Neutrophil (primary cell): Measurements from ENCODE around the gene GPR83.

ENCODE experiments used
- H3K27ac ChIP-seq: fragments of 200-600 bp; sonication (generic); 2 replicates; pipeline ENCODE4 v1.5.1; 2016; ENCODE audit warnings: mild to moderate bottlenecking, moderate library complexity
- H3K27me3 ChIP-seq: fragments of 200-600 bp; sonication (generic); 2 replicates; pipeline ENCODE4 v1.6.0; 2016; ENCODE audit warnings: mild to moderate bottlenecking
- H3K36me3 ChIP-seq: fragments of 200-600 bp; sonication (generic); 2 replicates; pipeline ENCODE4 v1.5.1; 2017
- H3K4me1 ChIP-seq, 2 experiments: fragments of 200-600 bp in 1 of 2; sonication (generic) in 1 of 2; 1 replicate in 1 of 2; 2 replicates in 1 of 2; pipeline versions ENCODE4 v1.5.1 to v1.6.1; 2013 to 2016; ENCODE audit warnings: low read depth in 1 of 2, low read length in 1 of 2, mild to moderate bottlenecking in 1 of 2, moderate library complexity in 1 of 2; ENCODE audit not compliant: control insufficient read depth in 1 of 2, insufficient read depth in 1 of 2
- H3K4me3 ChIP-seq, 2 experiments: fragments of 200-600 bp in 1 of 2; sonication (generic) in 1 of 2; 1 replicate in 1 of 2; 2 replicates in 1 of 2; pipeline ENCODE4 v1.5.1; 2013 to 2016; ENCODE audit warnings: low read depth in 1 of 2, low read length in 1 of 2, mild to moderate bottlenecking in 1 of 2, moderate library complexity in 1 of 2
- H3K9me3 ChIP-seq: fragments of 200-600 bp; sonication (generic); 2 replicates; pipeline ENCODE4 v1.5.1; 2016
- TF ChIP-seq, protein P1 (sequence below): fragments of 200-600 bp; sonication (generic); IDR thresholded peaks from 2 replicates; pipeline ENCODE4 v1.5.1; 2016; ENCODE audit warnings: antibody characterized with exemption

GPR83 gene

DNA sequence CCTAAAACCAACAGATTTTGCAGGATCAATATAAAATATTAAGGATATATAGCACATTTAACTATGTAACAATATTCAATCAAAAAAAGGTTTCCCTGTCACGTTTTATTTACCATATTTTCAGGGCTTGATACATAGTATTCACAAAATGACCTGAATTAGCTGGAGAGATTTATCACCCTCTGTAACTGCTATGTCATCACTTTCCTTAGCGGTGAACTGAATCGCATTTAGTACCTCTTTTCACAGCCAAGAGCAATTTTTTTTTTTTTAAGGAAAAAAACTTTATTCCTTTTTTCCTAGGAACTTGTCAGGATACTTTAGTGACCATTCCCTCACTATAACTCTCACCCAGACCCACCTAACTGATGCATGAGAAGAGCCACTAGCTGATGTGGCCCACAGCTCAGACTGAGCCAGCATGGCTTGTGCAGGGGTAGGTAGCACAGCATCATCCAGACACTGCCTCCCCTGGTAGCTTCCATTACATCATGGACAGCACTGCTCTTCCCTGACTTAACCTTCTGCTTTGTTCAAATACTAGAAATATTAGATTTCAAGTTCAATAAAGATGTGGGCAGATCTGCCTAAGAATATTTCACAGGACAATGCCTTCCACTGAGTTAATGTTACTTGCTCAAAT lies 17.0 kb upstream of the GPR83 start:
- Histone ChIP-seq H3K4me3 (no peak overlapping the region), H3K27me3 (no peaks in the 10 kb centered on the region), H3K4me1 (no peaks in the 10 kb centered on the region), H3K27ac (no peak overlapping the region), H3K9me3 (no peaks in the 10 kb centered on the region), H3K36me3 (peaks cover 39% of the 10 kb centered on the region)
- TF ChIP-seq, protein P1, sequence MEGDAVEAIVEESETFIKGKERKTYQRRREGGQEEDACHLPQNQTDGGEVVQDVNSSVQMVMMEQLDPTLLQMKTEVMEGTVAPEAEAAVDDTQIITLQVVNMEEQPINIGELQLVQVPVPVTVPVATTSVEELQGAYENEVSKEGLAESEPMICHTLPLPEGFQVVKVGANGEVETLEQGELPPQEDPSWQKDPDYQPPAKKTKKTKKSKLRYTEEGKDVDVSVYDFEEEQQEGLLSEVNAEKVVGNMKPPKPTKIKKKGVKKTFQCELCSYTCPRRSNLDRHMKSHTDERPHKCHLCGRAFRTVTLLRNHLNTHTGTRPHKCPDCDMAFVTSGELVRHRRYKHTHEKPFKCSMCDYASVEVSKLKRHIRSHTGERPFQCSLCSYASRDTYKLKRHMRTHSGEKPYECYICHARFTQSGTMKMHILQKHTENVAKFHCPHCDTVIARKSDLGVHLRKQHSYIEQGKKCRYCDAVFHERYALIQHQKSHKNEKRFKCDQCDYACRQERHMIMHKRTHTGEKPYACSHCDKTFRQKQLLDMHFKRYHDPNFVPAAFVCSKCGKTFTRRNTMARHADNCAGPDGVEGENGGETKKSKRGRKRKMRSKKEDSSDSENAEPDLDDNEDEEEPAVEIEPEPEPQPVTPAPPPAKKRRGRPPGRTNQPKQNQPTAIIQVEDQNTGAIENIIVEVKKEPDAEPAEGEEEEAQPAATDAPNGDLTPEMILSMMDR: no peak

DNA sequence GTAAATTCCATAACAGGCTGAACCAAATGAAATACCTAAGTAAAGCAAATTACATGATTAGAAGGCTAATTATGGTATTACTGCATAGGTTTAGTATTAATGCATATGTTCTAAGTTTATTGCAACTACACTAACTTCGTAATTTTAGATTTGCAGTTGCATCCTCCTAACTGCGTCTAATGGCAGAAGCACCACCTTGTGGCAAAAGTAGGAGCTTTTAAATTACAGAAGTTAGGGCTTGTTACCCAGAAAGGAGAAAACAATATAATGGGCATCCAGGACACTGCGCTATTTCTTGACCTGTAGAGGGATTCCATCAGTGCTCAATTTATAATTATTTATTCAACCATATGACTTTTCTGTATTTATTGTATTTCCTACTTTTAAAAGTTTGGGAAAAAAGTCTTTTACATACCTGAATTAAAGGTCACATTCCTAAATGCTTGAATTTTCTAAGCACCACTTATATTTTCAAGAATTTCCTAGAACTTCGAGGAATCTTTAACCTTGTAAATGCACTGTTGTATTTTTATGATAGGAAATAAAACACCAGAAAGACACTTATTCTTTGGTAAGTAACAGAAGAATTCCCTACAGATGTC lies 16.3 kb upstream of the GPR83 start:
- Histone ChIP-seq H3K27ac (no peak overlapping the region), H3K27me3 (no peaks in the 10 kb centered on the region), H3K9me3 (no peaks in the 10 kb centered on the region), H3K36me3 (peaks cover 38% of the 10 kb centered on the region), H3K4me1 (no peaks in the 10 kb centered on the region), H3K4me3 (no peak overlapping the region)
- TF ChIP-seq, protein P1: no peak

DNA sequence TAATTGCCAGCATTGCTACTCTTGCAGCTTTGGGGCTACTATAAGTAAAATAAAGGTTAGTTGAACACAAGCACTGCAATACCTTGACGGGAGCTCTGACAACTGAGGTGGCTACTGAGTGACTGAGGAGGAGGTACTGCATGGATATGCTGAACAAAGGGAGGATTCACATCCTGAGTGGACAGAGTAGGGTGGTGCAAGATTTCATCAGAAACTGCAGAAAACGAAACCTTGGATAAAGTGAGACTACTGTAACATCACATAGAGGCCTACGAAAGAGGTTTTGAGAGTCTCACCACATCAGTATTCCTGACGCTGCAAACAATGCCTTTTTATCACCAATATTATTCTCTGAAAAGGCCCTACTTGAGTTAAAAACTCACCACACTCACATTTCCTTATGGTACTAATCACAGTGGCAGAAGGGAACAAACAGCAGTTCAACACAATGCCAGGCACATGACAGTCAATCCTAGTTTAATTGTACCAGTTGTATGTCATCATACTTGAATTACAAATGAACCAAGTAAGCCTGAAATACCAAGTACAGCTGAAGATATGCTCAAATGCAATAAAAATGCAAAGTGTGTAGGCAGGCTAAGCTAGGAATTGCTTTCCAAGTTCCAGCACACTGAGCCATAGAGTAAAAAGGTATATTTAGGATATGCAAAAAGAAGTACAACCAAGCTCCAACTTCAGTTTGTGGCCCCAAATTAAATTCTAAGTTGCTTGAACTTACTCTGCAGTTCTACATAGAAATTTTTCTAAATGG lies 4.0 kb upstream of the GPR83 start:
- Histone ChIP-seq H3K27ac (no peak overlapping the region), H3K27me3 (peaks cover 35% of the 10 kb centered on the region), H3K36me3 (no peaks in the 10 kb centered on the region), H3K4me1 (no peaks in the 10 kb centered on the region), H3K9me3 (no peaks in the 10 kb centered on the region), H3K4me3 (no peak overlapping the region)
- TF ChIP-seq, protein P1: no peak

DNA sequence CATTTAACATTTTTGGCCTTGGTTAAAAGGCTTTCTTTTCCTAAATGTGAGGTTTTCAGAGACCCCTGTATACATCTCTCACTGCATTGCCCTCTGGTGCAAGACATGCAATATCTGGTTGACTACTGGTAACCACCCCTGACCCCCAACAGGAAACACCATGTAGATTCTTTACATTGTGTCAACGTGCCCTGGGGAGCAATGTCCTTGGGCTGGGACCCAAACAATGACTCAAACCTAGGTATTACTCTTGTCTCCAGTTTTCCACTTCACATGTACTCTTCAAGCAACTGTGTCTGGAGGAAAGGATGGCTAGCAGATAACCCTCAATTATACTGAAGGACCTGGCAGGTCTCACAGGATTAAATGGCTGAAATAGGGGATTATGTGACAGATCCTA lies 1.1 kb upstream of the GPR83 start:
- no peaks in the 10 kb centered on the region for H3K9me3 ChIP-seq
- no peak overlapping the region for H3K27ac ChIP-seq
- peaks cover 64% of the 10 kb centered on the region for H3K27me3 ChIP-seq
- H3K36me3 ChIP-seq: no peaks in the 10 kb centered on the region
- TF ChIP-seq, protein P1: no peak
- H3K4me3 ChIP-seq: no peak overlapping the region
- H3K4me1 ChIP-seq: no peaks in the 10 kb centered on the region

DNA sequence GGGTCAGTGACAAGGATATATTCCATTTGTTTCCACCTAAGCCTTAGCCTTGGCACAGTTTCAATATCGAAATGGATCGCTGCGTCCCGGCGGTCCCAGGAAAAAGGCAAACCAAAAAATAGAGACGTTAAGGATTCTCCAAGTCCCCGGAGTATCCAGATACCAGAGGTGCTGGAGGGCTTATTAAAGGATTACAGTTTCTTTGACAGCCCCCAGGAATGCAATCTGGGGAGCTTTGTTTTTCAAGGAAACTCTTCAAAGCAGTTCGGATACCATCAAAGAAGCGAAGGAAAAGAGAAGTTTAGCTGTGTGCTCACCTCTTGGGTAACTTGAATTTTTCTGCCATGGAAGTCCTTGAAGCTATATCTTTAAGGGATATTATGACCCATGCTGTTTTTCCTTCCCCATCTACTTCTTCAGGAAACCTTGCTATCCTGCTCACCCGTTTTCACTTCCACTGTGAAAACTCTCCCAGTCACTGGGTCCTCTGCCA lies 600 bp upstream of the GPR83 start:
- H3K36me3 ChIP-seq: no peaks in the 10 kb centered on the region
- no peak overlapping the region for H3K4me3 ChIP-seq
- no peaks in the 10 kb centered on the region for H3K4me1 ChIP-seq
- no peaks in the 10 kb centered on the region for H3K9me3 ChIP-seq
- no peak overlapping the region for H3K27ac ChIP-seq
- TF ChIP-seq, protein P1: no peak
- H3K27me3 ChIP-seq: peaks cover 69% of the 10 kb centered on the region
